Esophagus muscularis mucosa (tissue), 4 donors: ENCODE data around the gene CRELD1.

Experiments
- CTCF ChIP-seq, 3 experiments: fragments of 200-600 bp in 2 of 3; fragments of 450-650 bp in 1 of 3; sonication (generic) in 2 of 3; IDR thresholded peaks; one replicate each; pipeline ENCODE4 v1.5.1; 2017 to 2019; ENCODE audit warnings: antibody characterized with exemption in 3 of 3, mild to moderate bottlenecking in 2 of 3, moderate library complexity in 1 of 3
- EP300 ChIP-seq: sonication (generic); formaldehyde crosslinking; IDR thresholded peaks from one replicate; pipeline ENCODE4 v1.6.1; 2017; ENCODE audit warnings: antibody characterized with exemption
- POLR2A ChIP-seq: fragments of 450-650 bp; IDR thresholded peaks from one replicate; pipeline ENCODE4 v1.6.1; 2017; ENCODE audit warnings: antibody characterized with exemption, moderate library complexity, mild to moderate bottlenecking, low read depth
- POLR2AphosphoS5 ChIP-seq, 2 donors: sonication (generic); formaldehyde crosslinking; IDR thresholded peaks; one replicate each; pipeline ENCODE4 v1.6.1; 2017; ENCODE audit warnings: antibody characterized with exemption in 2 of 2

GRCh38 chr3:9912294-9912935, 21.2 kb upstream of the CRELD1 start:
- TF ChIP-seq CTCF (IDR thresholded peaks at IDR 0.05) (no peak), EP300 (no peak), POLR2AphosphoS5 (IDR thresholded peaks at IDR 0.05) (no peak), POLR2A (no peak)
